Type B pancreatic cell (in vitro differentiated cells): ENCODE results near the gene SOAT2. TPM values are rescaled to one million over a fixed set of nuclear protein-coding genes. Genes with fewer than 3 reads are reported as not detected.

ENCODE experiments used
- DNase-seq: peaks from one replicate; pipeline ENCODE4 v3.0.0; 2021; ENCODE audit warnings: mixed read lengths; ENCODE audit not compliant: unreplicated experiment; ENCODE audit errors: extremely low spot score
- H3K27ac Mint-ChIP-seq: 2 replicates; pipeline ENCODE4 v1.8.0; 2021; ENCODE audit warnings: mild to moderate bottlenecking, mixed read lengths
- H3K27me3 Mint-ChIP-seq: 2 replicates; pipeline ENCODE4 v1.8.0; 2021; ENCODE audit warnings: mixed read lengths
- H3K36me3 Mint-ChIP-seq: 2 replicates; pipeline ENCODE4 v1.8.0; 2021; ENCODE audit warnings: mixed read lengths
- H3K4me1 Mint-ChIP-seq: one replicate; pipeline ENCODE4 v1.8.0; 2021; ENCODE audit warnings: mixed read lengths; ENCODE audit not compliant: unreplicated experiment
- H3K4me3 Mint-ChIP-seq: 2 replicates; pipeline ENCODE4 v1.8.0; 2021; ENCODE audit warnings: mild to moderate bottlenecking, mixed read lengths
- H3K9me3 Mint-ChIP-seq: 2 replicates; pipeline ENCODE4 v1.8.0; 2021; ENCODE audit warnings: mixed read lengths
- total RNA-seq: library from RNA; stranded (reverse); gene quantifications from 2 replicates; pipeline ENCODE4 v1.2.1, GENCODE V29; 2021; ENCODE audit warnings: low replicate concordance
- TF ChIP-seq, protein P1 (sequence below): fragments of 200-600 bp; sonication (generic); conservative IDR thresholded peaks from 2 replicates; pipeline ENCODE4 v1.5.0; 2021; ENCODE audit warnings: antibody characterized with exemption, mild to moderate bottlenecking

The SOAT2 gene
- total RNA-seq, 1 donor from 2014 or later = 0.97 TPM

DNA sequence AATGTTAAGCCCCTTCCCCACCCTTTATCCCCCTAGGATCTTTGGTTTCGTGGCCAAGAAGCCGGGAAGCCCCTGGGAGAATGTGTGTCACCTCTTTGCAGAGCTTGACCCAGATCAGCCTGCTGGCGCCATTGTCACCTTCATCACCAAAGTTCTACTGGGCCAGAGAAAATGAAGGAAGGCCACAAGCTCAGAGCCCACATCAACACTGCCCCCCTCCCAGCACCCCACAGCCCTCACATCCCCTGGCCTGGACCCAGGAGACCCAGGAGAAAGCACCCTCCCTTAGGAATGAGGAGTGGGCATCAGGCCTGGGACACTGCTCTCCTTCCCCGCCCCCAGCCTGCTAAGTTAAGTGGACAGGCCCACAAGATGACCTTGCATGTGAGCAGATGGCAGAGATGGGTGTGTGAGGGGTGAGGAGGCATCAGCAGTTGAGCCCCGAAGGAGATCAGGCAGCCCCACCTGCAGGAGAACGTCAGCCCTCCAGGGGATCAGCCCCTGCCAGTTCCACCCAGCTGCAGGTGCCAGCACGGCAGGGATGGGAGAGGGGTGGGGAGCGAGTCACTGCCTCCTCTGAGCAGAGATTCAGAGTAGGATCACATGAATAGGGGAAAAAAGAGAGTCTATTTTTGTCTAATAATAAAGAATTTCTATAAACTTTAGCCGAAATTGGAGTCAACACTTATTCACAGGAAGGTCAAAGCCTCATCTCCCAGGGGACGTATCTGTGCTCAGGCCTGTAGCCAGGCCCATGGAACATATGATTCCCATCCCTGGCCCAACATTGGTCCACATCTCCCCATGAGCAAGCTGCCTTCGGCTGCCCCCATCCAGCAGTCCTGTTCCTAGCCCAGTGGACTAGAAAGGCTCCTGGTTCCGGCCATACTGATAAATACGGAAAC is 39.3 kb upstream of the SOAT2 start:
- DNase-seq = no peak
- peaks cover 3% of the 10 kb centered on the region for H3K36me3 Mint-ChIP-seq
- peak overlapping the region; percentile 56 for H3K27ac Mint-ChIP-seq
- no peaks in the 10 kb centered on the region for H3K9me3 Mint-ChIP-seq
- H3K4me3 Mint-ChIP-seq = no peak overlapping the region
- peaks cover 23% of the 10 kb centered on the region for H3K4me1 Mint-ChIP-seq
- TF ChIP-seq, protein P1, sequence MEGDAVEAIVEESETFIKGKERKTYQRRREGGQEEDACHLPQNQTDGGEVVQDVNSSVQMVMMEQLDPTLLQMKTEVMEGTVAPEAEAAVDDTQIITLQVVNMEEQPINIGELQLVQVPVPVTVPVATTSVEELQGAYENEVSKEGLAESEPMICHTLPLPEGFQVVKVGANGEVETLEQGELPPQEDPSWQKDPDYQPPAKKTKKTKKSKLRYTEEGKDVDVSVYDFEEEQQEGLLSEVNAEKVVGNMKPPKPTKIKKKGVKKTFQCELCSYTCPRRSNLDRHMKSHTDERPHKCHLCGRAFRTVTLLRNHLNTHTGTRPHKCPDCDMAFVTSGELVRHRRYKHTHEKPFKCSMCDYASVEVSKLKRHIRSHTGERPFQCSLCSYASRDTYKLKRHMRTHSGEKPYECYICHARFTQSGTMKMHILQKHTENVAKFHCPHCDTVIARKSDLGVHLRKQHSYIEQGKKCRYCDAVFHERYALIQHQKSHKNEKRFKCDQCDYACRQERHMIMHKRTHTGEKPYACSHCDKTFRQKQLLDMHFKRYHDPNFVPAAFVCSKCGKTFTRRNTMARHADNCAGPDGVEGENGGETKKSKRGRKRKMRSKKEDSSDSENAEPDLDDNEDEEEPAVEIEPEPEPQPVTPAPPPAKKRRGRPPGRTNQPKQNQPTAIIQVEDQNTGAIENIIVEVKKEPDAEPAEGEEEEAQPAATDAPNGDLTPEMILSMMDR = no peak
- H3K27me3 Mint-ChIP-seq = no peaks in the 10 kb centered on the region

DNA sequence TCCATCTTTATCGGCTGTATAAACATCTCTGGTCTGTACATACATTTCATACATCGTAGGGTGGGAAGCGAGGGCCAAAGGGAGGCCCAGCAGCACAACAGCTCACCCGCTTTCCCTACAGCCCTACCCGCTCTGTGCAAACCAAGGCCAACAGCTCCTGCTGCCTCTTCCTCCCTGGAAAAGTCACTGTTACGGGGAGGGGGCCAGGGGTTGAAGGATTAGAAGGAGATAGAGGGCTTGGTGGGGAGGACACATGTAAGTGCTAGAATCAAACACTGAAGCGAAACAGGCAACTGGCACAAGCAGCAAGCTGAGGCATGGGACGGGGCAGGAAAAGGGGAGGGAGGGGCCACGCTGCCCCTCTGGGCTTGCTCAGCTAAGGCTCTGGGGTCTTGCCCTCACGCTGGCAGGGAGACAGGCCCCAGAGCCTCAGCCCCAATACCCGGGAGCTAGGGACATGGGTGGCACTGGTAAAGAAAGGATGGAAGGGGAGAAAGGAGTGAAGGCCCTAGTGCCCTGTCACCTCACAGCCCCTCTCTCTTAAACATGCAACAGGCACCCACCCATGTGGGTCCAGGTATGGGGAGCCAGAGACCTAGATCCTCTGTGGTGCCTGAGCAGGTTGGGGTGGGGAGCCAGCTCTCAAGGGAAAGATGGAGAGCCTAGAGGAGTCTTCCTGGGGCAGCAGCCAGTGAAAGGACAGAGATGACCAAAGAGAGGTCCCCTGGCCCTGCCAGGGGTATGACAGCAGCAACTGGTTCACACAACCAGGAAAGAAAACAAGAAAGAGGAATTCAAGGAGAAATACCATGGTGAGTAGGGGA is 38.5 kb upstream of the SOAT2 start:
- Mint-ChIP-seq H3K4me3 (no peak overlapping the region), H3K9me3 (no peaks in the 10 kb centered on the region), H3K4me1 (peaks cover 24% of the 10 kb centered on the region), H3K27ac (no peak overlapping the region), H3K36me3 (peaks cover 3% of the 10 kb centered on the region), H3K27me3 (no peaks in the 10 kb centered on the region)
- TF ChIP-seq, protein P1 = no peak
- DNase-seq = no peak

DNA sequence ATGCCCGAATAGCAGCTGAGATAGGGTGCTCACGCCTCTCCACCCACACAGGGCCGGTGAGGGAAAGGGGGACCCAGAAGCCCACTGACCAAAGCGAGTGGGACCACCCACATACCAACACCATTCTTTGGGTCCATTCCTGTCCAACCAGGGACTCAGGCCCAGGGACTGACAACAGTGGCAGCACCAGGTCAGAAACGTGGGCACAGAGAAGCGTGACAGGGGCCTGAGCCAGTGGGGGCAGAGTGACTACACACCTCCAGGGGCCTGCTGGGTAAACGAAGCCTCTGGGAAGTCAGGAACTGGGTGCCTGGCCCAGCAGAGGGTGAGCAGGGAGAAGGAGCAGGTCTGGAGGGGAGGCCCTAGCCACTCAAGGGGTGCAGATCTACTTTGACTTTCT is 37.8 kb upstream of the SOAT2 start:
- DNase-seq = no peak
- Mint-ChIP-seq H3K9me3 (no peaks in the 10 kb centered on the region), H3K4me1 (peaks cover 31% of the 10 kb centered on the region), H3K4me3 (no peak overlapping the region), H3K36me3 (peaks cover 7% of the 10 kb centered on the region), H3K27me3 (no peaks in the 10 kb centered on the region), H3K27ac (no peak overlapping the region)
- TF ChIP-seq, protein P1 = no peak

DNA sequence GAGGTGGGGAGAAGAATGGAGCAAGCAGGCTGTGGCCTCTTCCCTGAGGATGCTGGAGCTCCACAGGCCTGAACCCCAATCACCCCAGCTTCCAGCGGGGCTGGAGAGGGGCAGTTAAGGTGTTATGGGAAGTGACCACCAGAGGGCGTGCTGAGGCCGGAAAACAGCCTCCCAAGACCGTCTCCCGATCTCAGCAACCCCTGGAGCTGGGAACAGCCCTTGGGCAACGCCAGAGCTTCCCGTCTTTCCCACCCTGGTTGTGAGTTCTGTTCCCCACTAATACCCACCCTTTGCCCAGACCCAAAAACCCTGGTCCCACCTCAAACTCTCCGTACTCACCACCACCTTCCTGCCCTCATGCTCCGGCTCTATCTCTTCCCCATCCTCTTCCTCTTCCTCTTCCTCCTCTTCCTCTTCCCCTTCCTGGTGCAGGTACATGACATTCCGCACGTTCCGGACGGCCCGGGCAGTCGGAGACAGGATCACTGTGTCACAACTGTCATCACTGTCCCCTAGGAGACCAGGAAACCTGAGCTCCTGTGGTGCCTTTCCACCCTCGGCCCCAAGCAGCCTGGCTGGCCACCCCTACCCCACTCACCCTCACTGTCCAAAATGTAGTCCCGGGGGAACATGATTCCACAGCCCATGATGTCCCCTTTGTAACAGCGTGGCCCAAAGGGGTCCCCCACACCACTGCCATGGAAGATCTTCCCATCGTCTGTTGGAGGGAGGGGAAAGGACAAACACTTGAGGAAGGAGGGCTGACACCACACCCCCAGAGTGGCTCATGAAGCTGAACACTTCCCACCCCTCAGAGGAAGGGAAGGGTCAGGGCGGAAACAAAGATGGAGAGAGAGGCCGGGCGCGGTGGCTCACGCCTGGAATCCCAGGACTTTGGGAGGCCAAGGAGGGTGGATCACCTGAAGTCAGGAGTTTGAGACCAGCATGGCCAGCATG is 37.0 kb upstream of the SOAT2 start:
- DNase-seq = no peak
- Mint-ChIP-seq H3K27me3 (no peaks in the 10 kb centered on the region), H3K9me3 (no peaks in the 10 kb centered on the region), H3K4me3 (peak overlapping the region; percentile 34), H3K4me1 (peaks cover 38% of the 10 kb centered on the region), H3K36me3 (peaks cover 11% of the 10 kb centered on the region), H3K27ac (peak overlapping the region; percentile 63)
- TF ChIP-seq, protein P1 = peak; percentile 95
